Thyroid gland (tissue), 4 donors: ENCODE measurements around the gene DNAH1. TPM values are rescaled to one million over a fixed set of nuclear protein-coding genes. Genes with fewer than 3 reads are reported as not detected.

Experiments used
- DNase-seq, 2 donors: peaks; one replicate each; pipeline ENCODE4 v3.0.0-alpha.2; 2019
- H3K27ac ChIP-seq, 3 donors: fragments of 200-600 bp; sonication (generic); 1 replicate in 2 of 3; 2 replicates in 1 of 3; pipeline ENCODE4 v1.5.1; 2016 to 2019; ENCODE audit warnings: mild to moderate bottlenecking in 1 of 3, moderate library complexity in 1 of 3
- H3K27me3 ChIP-seq: fragments of 200-600 bp; sonication (generic); one replicate; pipeline ENCODE4 v1.5.1; 2019
- H3K36me3 ChIP-seq, 2 donors: fragments of 200-600 bp; sonication (generic); one replicate each; pipeline ENCODE4 v1.5.1; 2016 to 2019
- H3K4me1 ChIP-seq, 2 donors: fragments of 200-600 bp; sonication (generic); one replicate each; pipeline ENCODE4 v1.5.1; 2017 to 2019
- H3K4me3 ChIP-seq, 3 donors: fragments of 200-600 bp; sonication (generic); replicated peaks in 1 of 3; 1 replicate in 2 of 3; 2 replicates in 1 of 3; pipeline ENCODE4 v1.5.1; 2016; ENCODE audit warnings: mild to moderate bottlenecking in 1 of 3
- H3K9me3 ChIP-seq: fragments of 200-600 bp; sonication (generic); one replicate; pipeline ENCODE4 v1.5.1; 2017
- POLR2A ChIP-seq, 2 donors: fragments of 450-650 bp; IDR thresholded peaks; one replicate each; pipeline ENCODE4 v1.6.1; 2017; ENCODE audit warnings: antibody characterized with exemption in 2 of 2, mild to moderate bottlenecking in 2 of 2, moderate library complexity in 1 of 2
- WGBS, 2 donors: methylation state at CpG; one replicate each; pipeline ENCODE4 v1.1.5; 2017; 5-methylcytosine and 5-hydroxymethylcytosine counted together
- intact Hi-C: fragments of 100-400 bp; cut with DNase I; formaldehyde crosslinking; loops from one replicate; pipeline ENCODE4 v1.15.1; 2023
- total RNA-seq, 4 donors: library from RNA; depleted of rRNA; stranded (reverse); fragments of >200 nt; gene quantifications; one replicate each; pipeline ENCODE4 v1.2.3, GENCODE V29; 2016
- TF ChIP-seq, protein P1 (sequence below), 6 experiments: fragments of 200-600 bp in 3 of 6; fragments of 450-650 bp in 3 of 6; sonication (generic) in 3 of 6; IDR thresholded peaks; one replicate each; pipeline ENCODE4 v1.5.1; 2016 to 2019; ENCODE audit warnings: antibody characterized with exemption in 6 of 6, mild to moderate bottlenecking in 2 of 6, inconsistent platforms in 1 of 6, moderate library complexity in 1 of 6

Gene DNAH1
- total RNA-seq, 4 donors from 2014 or later: 4.6 to 14.2 (median 7.5) TPM

DNA sequence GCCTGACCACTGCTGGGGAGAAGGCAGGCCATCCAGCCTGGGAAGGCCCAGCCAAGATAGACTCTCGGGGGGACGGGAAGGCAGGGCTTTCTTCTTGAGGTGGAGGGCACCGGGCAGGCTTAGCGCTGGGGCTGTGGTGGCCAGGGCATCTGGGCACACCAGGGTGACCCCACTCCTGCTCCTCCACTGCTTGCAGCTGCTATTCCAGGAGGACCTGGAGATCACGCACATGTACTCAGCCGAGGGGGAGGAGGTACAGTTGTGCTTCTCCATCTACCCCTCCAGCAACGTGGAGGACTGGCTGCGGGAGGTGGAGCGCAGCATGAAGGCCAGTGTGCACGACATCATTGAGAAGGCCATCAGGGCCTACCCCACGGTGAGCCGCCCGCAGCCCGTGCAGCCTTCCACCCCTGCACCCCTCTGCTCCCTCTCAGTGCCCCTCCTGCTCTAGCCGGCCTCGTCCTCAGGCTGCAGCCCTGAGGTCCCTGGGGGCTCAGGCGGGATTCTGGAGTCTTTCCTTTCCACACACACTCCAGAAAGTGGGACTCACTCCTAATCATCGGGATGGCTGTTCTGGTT is 42.3 kb downstream of the DNAH1 start:
- H3K4me1 ChIP-seq: no peaks in the 10 kb centered on the region
- no peak for DNase-seq
- no peaks in the 10 kb centered on the region for H3K27me3 ChIP-seq
- no peak overlapping the region for H3K27ac ChIP-seq
- no peaks in the 10 kb centered on the region for H3K9me3 ChIP-seq
- 92 to 97% methylated on average over 11 to 18 of the region's 18 CpGs for WGBS, 2 donors
- intact Hi-C loops: no loop called here
- H3K36me3 ChIP-seq: no peaks in the 10 kb centered on the region
- TF ChIP-seq, protein P1, sequence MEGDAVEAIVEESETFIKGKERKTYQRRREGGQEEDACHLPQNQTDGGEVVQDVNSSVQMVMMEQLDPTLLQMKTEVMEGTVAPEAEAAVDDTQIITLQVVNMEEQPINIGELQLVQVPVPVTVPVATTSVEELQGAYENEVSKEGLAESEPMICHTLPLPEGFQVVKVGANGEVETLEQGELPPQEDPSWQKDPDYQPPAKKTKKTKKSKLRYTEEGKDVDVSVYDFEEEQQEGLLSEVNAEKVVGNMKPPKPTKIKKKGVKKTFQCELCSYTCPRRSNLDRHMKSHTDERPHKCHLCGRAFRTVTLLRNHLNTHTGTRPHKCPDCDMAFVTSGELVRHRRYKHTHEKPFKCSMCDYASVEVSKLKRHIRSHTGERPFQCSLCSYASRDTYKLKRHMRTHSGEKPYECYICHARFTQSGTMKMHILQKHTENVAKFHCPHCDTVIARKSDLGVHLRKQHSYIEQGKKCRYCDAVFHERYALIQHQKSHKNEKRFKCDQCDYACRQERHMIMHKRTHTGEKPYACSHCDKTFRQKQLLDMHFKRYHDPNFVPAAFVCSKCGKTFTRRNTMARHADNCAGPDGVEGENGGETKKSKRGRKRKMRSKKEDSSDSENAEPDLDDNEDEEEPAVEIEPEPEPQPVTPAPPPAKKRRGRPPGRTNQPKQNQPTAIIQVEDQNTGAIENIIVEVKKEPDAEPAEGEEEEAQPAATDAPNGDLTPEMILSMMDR (IDR thresholded peaks at IDR 0.05): no peak
- TF ChIP-seq POLR2A (IDR thresholded peaks at IDR 0.05): no peak
- no peak overlapping the region for H3K4me3 ChIP-seq

DNA sequence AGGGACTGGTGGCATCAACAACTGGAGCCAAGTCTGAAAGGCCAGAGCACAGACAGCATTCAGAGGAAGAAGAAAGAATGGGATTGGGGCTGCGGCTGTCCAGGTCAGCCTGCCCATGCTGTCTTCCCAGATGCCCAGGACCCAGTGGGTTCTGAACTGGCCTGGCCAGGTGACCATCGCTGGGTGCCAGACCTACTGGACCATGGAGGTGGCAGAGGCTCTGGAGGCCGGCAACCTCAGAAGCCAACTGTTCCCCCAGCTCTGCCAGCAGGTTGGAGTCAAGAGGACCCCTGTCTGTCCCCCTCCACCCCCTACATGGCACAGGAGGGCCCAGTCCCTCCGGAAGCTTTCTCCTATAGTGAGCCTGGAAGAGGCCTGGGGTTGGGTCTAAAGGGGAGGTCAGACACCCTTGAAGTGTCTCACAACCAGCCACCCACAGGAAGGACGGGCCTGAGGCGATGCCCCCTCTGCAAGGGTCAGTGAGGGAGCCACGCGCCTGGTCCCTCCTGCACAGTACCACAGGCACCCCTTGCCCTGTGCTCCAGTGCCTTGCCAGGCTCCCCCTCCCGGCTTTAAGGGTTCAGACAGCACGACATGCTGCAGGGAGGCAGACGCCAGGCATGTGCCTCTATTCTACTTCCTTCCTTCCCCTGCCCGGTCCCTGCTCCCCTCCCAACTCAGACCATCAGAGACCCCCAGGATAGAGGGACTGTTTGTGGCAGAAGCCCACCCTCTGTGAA is 43.2 kb downstream of the DNAH1 start:
- Histone ChIP-seq H3K4me3 (no peak overlapping the region), H3K27me3 (no peaks in the 10 kb centered on the region), H3K9me3 (no peaks in the 10 kb centered on the region), H3K4me1 (no peaks in the 10 kb centered on the region), H3K27ac (no peak overlapping the region), H3K36me3 (no peaks in the 10 kb centered on the region)
- no peak for TF ChIP-seq POLR2A (IDR thresholded peaks at IDR 0.05)
- TF ChIP-seq, protein P1 (IDR thresholded peaks at IDR 0.05): no peak
- WGBS, 2 donors: 86 to 100% methylated on average over 6 to 7 of the region's 12 CpGs
- intact Hi-C loops: no loop called here
- no peak for DNase-seq

DNA sequence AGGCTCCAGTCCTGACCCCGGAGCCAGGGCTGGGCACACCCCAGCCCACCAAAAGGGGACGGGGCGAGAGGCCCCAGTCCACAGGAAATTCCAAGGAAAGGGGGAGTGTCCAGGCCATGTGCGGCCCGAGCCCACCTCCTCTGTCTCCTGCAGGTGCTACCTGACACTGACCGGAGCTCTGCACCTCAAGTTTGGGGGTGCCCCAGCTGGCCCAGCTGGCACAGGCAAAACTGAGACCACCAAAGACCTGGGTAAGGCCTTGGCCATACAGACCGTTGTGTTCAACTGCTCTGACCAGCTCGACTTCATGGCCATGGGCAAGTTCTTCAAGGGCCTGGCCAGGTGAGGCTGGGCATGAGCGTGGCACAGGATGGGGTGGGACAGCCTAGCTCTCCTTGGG is 44.9 kb downstream of the DNAH1 start:
- DNase-seq: no peak
- no peaks in the 10 kb centered on the region for H3K36me3 ChIP-seq

DNA sequence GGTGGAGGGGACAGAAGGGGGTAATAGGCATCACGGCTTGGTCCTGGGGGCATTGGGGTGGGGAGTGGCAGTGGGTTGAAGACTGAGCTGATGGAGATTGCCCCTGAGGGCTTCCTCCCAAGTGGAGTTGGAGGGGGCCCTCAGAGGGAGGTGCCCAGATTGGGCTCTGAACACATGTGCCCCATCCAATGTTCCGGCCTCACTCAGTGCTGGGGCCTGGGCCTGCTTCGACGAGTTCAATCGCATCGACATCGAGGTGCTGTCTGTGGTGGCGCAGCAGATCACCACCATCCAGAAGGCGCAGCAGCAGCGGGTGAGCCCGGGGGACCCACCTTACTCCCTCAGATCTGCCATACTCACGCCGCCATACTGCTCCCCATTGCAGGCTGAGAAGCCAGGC is 45.3 kb downstream of the DNAH1 start:
- Histone ChIP-seq H3K4me3 (no peak overlapping the region), H3K36me3 (no peaks in the 10 kb centered on the region), H3K27me3 (no peaks in the 10 kb centered on the region), H3K27ac (no peak overlapping the region), H3K9me3 (no peaks in the 10 kb centered on the region), H3K4me1 (no peaks in the 10 kb centered on the region)
- TF ChIP-seq POLR2A (IDR thresholded peaks at IDR 0.05): no peak
- TF ChIP-seq, protein P1 (IDR thresholded peaks at IDR 0.05): no peak
- DNase-seq: no peak
- intact Hi-C loops: no loop called here
- WGBS, 2 donors: 97 to 98% methylated on average over 7 to 11 of the region's 13 CpGs

More for the DNA sequence above, 44.9 kb downstream of the DNAH1 start:
- Histone ChIP-seq H3K27me3 (no peaks in the 10 kb centered on the region), H3K27ac (no peak overlapping the region), H3K4me1 (no peaks in the 10 kb centered on the region), H3K9me3 (no peaks in the 10 kb centered on the region), H3K4me3 (no peak overlapping the region)
- intact Hi-C loops: no loop called here
- 83 to 93% methylated on average over 3 to 9 of the region's 9 CpGs for WGBS, 2 donors
- no peak for TF ChIP-seq POLR2A (IDR thresholded peaks at IDR 0.05)
- TF ChIP-seq, protein P1 (IDR thresholded peaks at IDR 0.05): no peak

DNA sequence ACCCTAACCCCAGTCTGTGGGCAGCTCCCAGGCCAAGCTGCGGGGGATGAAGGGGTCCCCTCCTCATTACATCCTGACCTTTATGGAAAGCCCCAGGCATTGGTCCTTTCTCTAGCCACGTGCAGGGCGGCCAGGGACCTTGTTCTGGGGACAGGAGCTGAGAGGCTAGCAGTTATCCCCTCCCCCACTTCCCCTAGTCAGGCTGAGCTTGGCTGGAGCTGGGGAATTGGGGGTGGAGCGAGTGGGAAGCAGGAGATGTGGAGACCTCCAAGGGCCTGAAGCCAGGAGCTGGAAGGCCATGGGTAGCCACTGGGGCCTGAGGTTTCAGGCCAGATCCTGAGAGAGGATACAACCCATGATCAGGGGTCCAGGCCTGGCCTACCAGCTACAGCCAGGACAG is 45.8 kb downstream of the DNAH1 start:
- Histone ChIP-seq H3K4me3 (no peak overlapping the region), H3K4me1 (no peaks in the 10 kb centered on the region), H3K9me3 (no peaks in the 10 kb centered on the region), H3K36me3 (no peaks in the 10 kb centered on the region), H3K27me3 (no peaks in the 10 kb centered on the region), H3K27ac (no peak overlapping the region)
- intact Hi-C loops: no loop called here
- 59 to 75% methylated on average over 3 to 4 of the region's 4 CpGs for WGBS, 2 donors
- DNase-seq: no peak
- TF ChIP-seq, protein P1 (IDR thresholded peaks at IDR 0.05): no peak
- TF ChIP-seq POLR2A (IDR thresholded peaks at IDR 0.05): no peak
